ENCODE results near the gene FECH. TPM values are rescaled to one million over a fixed set of nuclear protein-coding genes. Genes with fewer than 3 reads are reported as not detected.
"Not testable (repeated sequence)": the region's sequence is repeated elsewhere in the genome, so short reads cannot be mapped to it uniquely, and the experiment has no call there.

FECH gene
- total RNA-seq, 1 experiment from 2014 or later, result 38.3 TPM

- no peak for DNase-seq (ENCODE audit: low spot score)
Measured at GRCh38 chr18:57533006-57533867, 53.3 kb downstream of the FECH start.

- DNase-seq (ENCODE audit: low spot score), result no peak
Measured at GRCh38 chr18:57529151-57529550, 57.4 kb downstream of the FECH start.

GRCh38 chr18:57527556-57528229 lies 58.8 kb downstream of the FECH start:
- DNase-seq (ENCODE audit: low spot score), result no peak

- DNase-seq (ENCODE audit: low spot score), result no peak
Measured at GRCh38 chr18:57523171-57523956, 63.1 kb downstream of the FECH start.

- not testable (repeated sequence) for DNase-seq (ENCODE audit: low spot score)
Measured at GRCh38 chr18:57522348-57522747, 64.2 kb downstream of the FECH start.

- no peak for DNase-seq (ENCODE audit: low spot score)
Measured at GRCh38 chr18:57519668-57520424, 66.7 kb downstream of the FECH start.

- no peak for DNase-seq (ENCODE audit: low spot score)
Measured at GRCh38 chr18:57518533-57518932, 68.0 kb downstream of the FECH start.

GRCh38 chr18:57516056-57516455 lies 70.4 kb downstream of the FECH start:
- DNase-seq (ENCODE audit: low spot score), result no peak

- DNase-seq (ENCODE audit: low spot score), result no peak
Measured at GRCh38 chr18:57505231-57505630, 81.3 kb downstream of the FECH start.

GRCh38 chr18:57502624-57503023 lies 83.9 kb downstream of the FECH start:
- DNase-seq (ENCODE audit: low spot score), result no peak

- DNase-seq (ENCODE audit: low spot score), result no peak
Measured at GRCh38 chr18:57498682-57499256, 87.7 kb downstream of the FECH start.

Other genes starting within 250 kb of the FECH start
- not detected in 2 replicates for gene ST8SIA3, start 234.1 kb downstream of the FECH start, total RNA-seq (2014; rRNA removed; shearing (Covaris generic))
- 0.36 and 0.71 TPM in 2 replicates for gene ONECUT2, start 151.3 kb downstream of the FECH start, total RNA-seq (2014; rRNA removed; shearing (Covaris generic))
- 130 and 186 TPM in 2 replicates for gene NARS1, start 35.1 kb upstream of the FECH start, total RNA-seq (2014; rRNA removed; shearing (Covaris generic))
- 38.2 and 38.8 TPM in 2 replicates for gene ATP8B1, start 216.6 kb upstream of the FECH start, total RNA-seq (2014; rRNA removed; shearing (Covaris generic))

All from A172 (cell line).